Spleen (tissue), 11 donors: Measurements from ENCODE around the gene ORC3. TPM values are rescaled to one million over a fixed set of nuclear protein-coding genes. Genes with fewer than 3 reads are reported as not detected.

ENCODE experiments used
- DNase-seq: peaks from one replicate; pipeline ENCODE4 v3.0.0-alpha.2; 2020
- H3K27ac ChIP-seq, 8 donors: fragments of 200-600 bp; sonication (generic) in 7 of 8; 1 replicate in 4 of 8; 2 replicates in 4 of 8; pipeline versions ENCODE4 v1.5.0 to v1.8.0; 2016 to 2021; ENCODE audit warnings: inconsistent platforms in 4 of 8, mild to moderate bottlenecking in 4 of 8, moderate library complexity in 1 of 8
- H3K27me3 ChIP-seq, 7 donors: fragments of 200-600 bp; sonication (generic) in 6 of 7; replicated peaks in 1 of 7; 1 replicate in 4 of 7; 2 replicates in 3 of 7; pipeline versions ENCODE4 v1.5.0 to v1.8.0; 2016 to 2021; ENCODE audit warnings: inconsistent platforms in 3 of 7, mild to moderate bottlenecking in 1 of 7
- H3K36me3 ChIP-seq, 6 donors: fragments of 200-600 bp; sonication (generic) in 5 of 6; 1 replicate in 4 of 6; 2 replicates in 2 of 6; pipeline versions ENCODE4 v1.5.0 to v1.8.0; 2016 to 2021; ENCODE audit warnings: inconsistent platforms in 2 of 6
- H3K4me1 ChIP-seq, 6 donors: fragments of 200-600 bp; sonication (generic) in 5 of 6; 1 replicate in 3 of 6; 2 replicates in 3 of 6; pipeline versions ENCODE4 v1.5.0 to v1.8.0; 2016 to 2021; ENCODE audit warnings: inconsistent platforms in 3 of 6
- H3K4me3 ChIP-seq, 8 donors: fragments of 200-600 bp; sonication (generic) in 7 of 8; 1 replicate in 4 of 8; 2 replicates in 4 of 8; pipeline versions ENCODE4 v1.5.0 to v1.8.0; 2016 to 2021; ENCODE audit warnings: inconsistent platforms in 4 of 8, mild to moderate bottlenecking in 4 of 8, moderate library complexity in 2 of 8
- H3K9me3 ChIP-seq, 8 donors: fragments of 200-600 bp; sonication (generic) in 7 of 8; 1 replicate in 4 of 8; 2 replicates in 4 of 8; pipeline versions ENCODE4 v1.5.0 to v1.8.0; 2016 to 2021; ENCODE audit warnings: inconsistent platforms in 4 of 8
- CTCF ChIP-seq, 11 experiments: fragments of 200-600 bp in 7 of 11; fragments of 450-650 bp in 4 of 11; sonication (generic) in 4 of 11; IDR thresholded peaks in 8 of 11; conservative IDR thresholded peaks in 3 of 11; 1 replicate in 7 of 11; 2 replicates in 4 of 11; pipeline versions ENCODE4 v1.4.0 to v1.8.0; 2016 to 2021; ENCODE audit warnings: antibody characterized with exemption in 11 of 11, inconsistent platforms in 4 of 11, mild to moderate bottlenecking in 1 of 11
- POLR2A ChIP-seq, 3 donors: fragments of 450-650 bp; IDR thresholded peaks; one replicate each; pipeline ENCODE4 v1.5.1; 2017; ENCODE audit warnings: antibody characterized with exemption in 3 of 3, mild to moderate bottlenecking in 1 of 3
- POLR2AphosphoS5 ChIP-seq, 3 donors: sonication (generic); formaldehyde crosslinking; IDR thresholded peaks; one replicate each; pipeline ENCODE4 v1.5.1; 2017; ENCODE audit warnings: antibody characterized with exemption in 3 of 3
- WGBS, 5 donors: extraction: QIAGEN DNeasy Blood & Tissue Kit in 3 of 5; methylation state at CpG; one replicate each; pipeline versions ENCODE4 v1.1.5 to v1.1.7; 2013 to 2018; 5-methylcytosine and 5-hydroxymethylcytosine counted together
- intact Hi-C: fragments of 100-400 bp; cut with DNase I; formaldehyde crosslinking; loops from one replicate; pipeline ENCODE4 v1.15.0; 2023; ENCODE audit warnings: low total_unique reads
- polyA plus RNA-seq, 3 donors: library from polyadenylated mRNA; stranded (reverse); fragments of 200-250 nt; gene quantifications; one replicate each; pipeline ENCODE4 v1.2.1, GENCODE V29; 2013
- total RNA-seq, 7 donors: library from RNA; depleted of rRNA in 3 of 7; stranded (reverse); fragments of >200 nt in 3 of 7; fragmentation: NEBNext Ultra II Directional in 4 of 7; extraction: Animal tissue kit (Norgen Biotek cat#: 25700) in 4 of 7; gene quantifications; one replicate each; pipeline versions ENCODE4 v1.1.0 to v1.2.1, GENCODE V29; 2016 to 2021
- donor health status: healthy with polysubstance abuse.
- donor health status: DM: no; HTN: no; CAD: no; lungs with moderate emphysema.
- donor health status: DM: no; HTN: no; CAD: no.
- donor health status: Bipolar disorder and iron deficiency.
- donor health status: healthy.
- donor health status: DM: no; HTN: no; CAD: no.
- donor health status: DM: yes; HTN: yes; CAD: no.

The ORC3 gene
- total and polyA plus RNA-seq, 10 donors = 15.1 to 35.6 (median 20.0) TPM

- no peaks in the 10 kb centered on the region for H3K9me3 ChIP-seq
- 61 to 74% (median 66%) methylated on average over 3 of the region's 3 CpGs for WGBS, 5 donors
- intact Hi-C loops = no loop called here
- no peak overlapping the region for H3K4me3 ChIP-seq
- DNase-seq = no peak
- peaks cover 0 to 16% (median 9%) of the 10 kb centered on the region in 6 donors for H3K4me1 ChIP-seq
- peaks cover 0 to 55% (median 0%) of the 10 kb centered on the region in 6 donors for H3K36me3 ChIP-seq
- TF ChIP-seq CTCF (IDR thresholded peaks at IDR 0.05 in 8 of 11, conservative IDR thresholded peaks at IDR 0.05 in 3 of 11) (no peak), POLR2A (IDR thresholded peaks at IDR 0.05) (no peak), POLR2AphosphoS5 (IDR thresholded peaks at IDR 0.05) (no peak)
- H3K27me3 ChIP-seq = no peaks in the 10 kb centered on the region
- H3K27ac ChIP-seq = no peak overlapping the region
These were observed 63.4 kb downstream of the ORC3 start for GRCh38 chr6:87653074-87653962.

- peaks cover 0 to 50% (median 0%) of the 10 kb centered on the region in 6 donors for H3K36me3 ChIP-seq
- intact Hi-C loops = no loop called here
- no peaks in the 10 kb centered on the region for H3K9me3 ChIP-seq
- 89 to 100% (median 97%) methylated on average over 1 of the region's 1 CpG for WGBS, 5 donors
- no peaks in the 10 kb centered on the region for H3K27me3 ChIP-seq
- no peak overlapping the region for H3K4me3 ChIP-seq
- H3K27ac ChIP-seq = no peak overlapping the region
- no peak for TF ChIP-seq POLR2AphosphoS5 (IDR thresholded peaks at IDR 0.05)
- no peak for TF ChIP-seq CTCF (IDR thresholded peaks at IDR 0.05 in 8 of 11, conservative IDR thresholded peaks at IDR 0.05 in 3 of 11)
- no peak for TF ChIP-seq POLR2A (IDR thresholded peaks at IDR 0.05)
- peaks cover 0 to 16% (median 9%) of the 10 kb centered on the region in 6 donors for H3K4me1 ChIP-seq
- DNase-seq = no peak
These were observed 64.2 kb downstream of the ORC3 start for GRCh38 chr6:87654122-87654521.

GRCh38 chr6:87654875-87655454, 65.0 kb downstream of the ORC3 start:
- WGBS, 5 donors = 68 to 78% (median 74%) methylated on average over 2 of the region's 2 CpGs
- intact Hi-C loops = no loop called here

More at GRCh38 chr6:87654875-87655454, 65.0 kb downstream of the ORC3 start:
- Histone ChIP-seq H3K4me1 (peaks cover 0 to 16% (median 9%) of the 10 kb centered on the region in 6 donors), H3K27ac (peak overlapping the region in 2 of 8 donors; percentile 0 to 21), H3K4me3 (no peak overlapping the region), H3K27me3 (no peaks in the 10 kb centered on the region), H3K36me3 (peaks cover 0 to 47% (median 0%) of the 10 kb centered on the region in 6 donors), H3K9me3 (no peaks in the 10 kb centered on the region)
- DNase-seq = no peak
- no peak for TF ChIP-seq CTCF (IDR thresholded peaks at IDR 0.05 in 8 of 11, conservative IDR thresholded peaks at IDR 0.05 in 3 of 11)
- TF ChIP-seq POLR2A (IDR thresholded peaks at IDR 0.05) = no peak
- TF ChIP-seq POLR2AphosphoS5 (IDR thresholded peaks at IDR 0.05) = no peak
